OCI-LY1 (cell line): Measurements from ENCODE around the gene TMEM52.

Experiments
- H2AFZ ChIP-seq: fragments of 200-600 bp; sonication (generic), shearing (Covaris generic); 2 replicates; pipeline ENCODE4 v1.6.0; 2014; ENCODE audit warnings: antibody characterized with exemption, mild to moderate bottlenecking, low read length
- H3F3A ChIP-seq: fragments of 200-600 bp; sonication (generic), shearing (Covaris generic); 2 replicates; pipeline ENCODE4 v1.6.0; 2014; ENCODE audit warnings: mild to moderate bottlenecking, antibody characterized with exemption, low read length, moderate library complexity; ENCODE audit not compliant: insufficient read depth
- H3K27ac ChIP-seq: fragments of 200-600 bp; sonication (generic); 2 replicates; pipeline ENCODE4 v1.5.1; 2014; ENCODE audit warnings: low read length, mixed run types, mild to moderate bottlenecking, low read depth; ENCODE audit not compliant: poor library complexity, severe bottlenecking
- H3K27me3 ChIP-seq: fragments of 200-600 bp; sonication (generic); 2 replicates; pipeline ENCODE4 v1.6.0; 2014; ENCODE audit warnings: antibody characterized with exemption, mild to moderate bottlenecking, low read length, moderate library complexity; ENCODE audit not compliant: insufficient read depth
- H3K36me3 ChIP-seq: fragments of 200-600 bp; sonication (generic); 2 replicates; pipeline ENCODE4 v1.6.1; 2014; ENCODE audit warnings: mild to moderate bottlenecking, antibody characterized with exemption, low read length, moderate library complexity, mixed read lengths; ENCODE audit not compliant: insufficient read depth
- H3K4me1 ChIP-seq: fragments of 200-600 bp; sonication (generic); 2 replicates; pipeline ENCODE4 v1.5.1; 2014; ENCODE audit warnings: mild to moderate bottlenecking, low read length, moderate library complexity; ENCODE audit not compliant: insufficient read depth, severe bottlenecking
- H3K4me2 ChIP-seq: fragments of 200-600 bp; sonication (generic), shearing (Covaris generic); 2 replicates; pipeline ENCODE4 v1.6.1; 2014; ENCODE audit warnings: low read length
- H3K4me3 ChIP-seq: fragments of 200-600 bp; sonication (generic); 2 replicates; pipeline ENCODE4 v1.5.1; 2014; ENCODE audit warnings: low read length, low read depth, mild to moderate bottlenecking, mixed read lengths; ENCODE audit not compliant: poor library complexity, severe bottlenecking
- H3K79me2 ChIP-seq: fragments of 200-600 bp; shearing (Covaris generic); 2 replicates; pipeline ENCODE4 v1.6.1; 2016; ENCODE audit warnings: mixed run types, low read length, mixed read lengths; ENCODE audit not compliant: insufficient read depth
- H3K9ac ChIP-seq: fragments of 200-600 bp; sonication (generic), shearing (Covaris generic); 2 replicates; pipeline ENCODE4 v1.6.1; 2014; ENCODE audit warnings: mild to moderate bottlenecking, low read length, mixed read lengths
- H3K9me2 ChIP-seq: fragments of 200-600 bp; sonication (generic), shearing (Covaris generic); 2 replicates; pipeline ENCODE4 v1.6.1; 2014; ENCODE audit warnings: low read depth, mild to moderate bottlenecking, low read length, mixed read lengths
- H3K9me3 ChIP-seq: fragments of 200-600 bp; shearing (Covaris generic); 2 replicates; pipeline ENCODE4 v1.6.1; 2014; ENCODE audit warnings: low read length, mixed read lengths
- H4K20me1 ChIP-seq: fragments of 200-600 bp; sonication (generic), shearing (Covaris generic); 2 replicates; pipeline ENCODE4 v1.6.0; 2016; ENCODE audit warnings: mild to moderate bottlenecking, low read length; ENCODE audit not compliant: insufficient read depth
- EZH2 ChIP-seq: fragments of 200-600 bp; sonication (generic), shearing (Covaris generic); IDR thresholded peaks from 2 replicates; pipeline ENCODE4 v1.8.0; 2017; ENCODE audit warnings: borderline replicate concordance, mixed run types, mild to moderate bottlenecking, antibody characterized with exemption, low read length, moderate library complexity, mixed read lengths
- TF ChIP-seq, protein P1 (sequence below): fragments of 200-600 bp; sonication (generic), shearing (Covaris generic); IDR thresholded peaks from 2 replicates; pipeline ENCODE4 v1.5.1; 2017; ENCODE audit warnings: mild to moderate bottlenecking, antibody characterized with exemption, low read length, moderate library complexity, mixed read lengths

The TMEM52 gene

DNA sequence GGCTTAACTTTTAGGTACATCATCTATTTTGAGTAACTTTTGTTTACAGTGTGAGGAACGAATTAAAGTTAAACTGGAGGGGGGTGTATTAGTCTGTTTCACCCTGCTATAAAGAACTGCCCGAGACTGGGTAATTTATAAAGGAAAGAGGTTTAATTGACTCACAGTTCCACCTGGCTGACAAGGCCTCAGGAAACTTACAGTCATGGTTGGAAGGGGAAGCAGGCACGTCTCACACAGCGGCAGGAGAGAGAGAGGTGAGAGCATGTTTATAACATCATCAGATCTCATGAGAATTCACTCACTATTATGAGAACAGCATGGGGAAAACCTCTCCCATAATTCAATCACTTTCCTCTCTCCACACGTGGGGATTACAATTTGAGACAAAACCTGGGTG, 31.9 kb upstream of the TMEM52 start:
- no peaks in the 10 kb centered on the region for H3K79me2 ChIP-seq
- no peaks in the 10 kb centered on the region for H3F3A ChIP-seq
- no peak overlapping the region for H3K4me3 ChIP-seq
- peaks cover 10% of the 10 kb centered on the region; the same call in 1 of the 2 replicates for H3K27me3 ChIP-seq
- H3K4me1 ChIP-seq = no peaks in the 10 kb centered on the region
- H3K36me3 ChIP-seq = peaks cover 3% of the 10 kb centered on the region; the same call in 1 of the 2 replicates
- no peak overlapping the region for H3K27ac ChIP-seq
- no peak overlapping the region for H2AFZ ChIP-seq
- no peaks in the 10 kb centered on the region for H4K20me1 ChIP-seq
- TF ChIP-seq EZH2 = no peak
- TF ChIP-seq, protein P1, sequence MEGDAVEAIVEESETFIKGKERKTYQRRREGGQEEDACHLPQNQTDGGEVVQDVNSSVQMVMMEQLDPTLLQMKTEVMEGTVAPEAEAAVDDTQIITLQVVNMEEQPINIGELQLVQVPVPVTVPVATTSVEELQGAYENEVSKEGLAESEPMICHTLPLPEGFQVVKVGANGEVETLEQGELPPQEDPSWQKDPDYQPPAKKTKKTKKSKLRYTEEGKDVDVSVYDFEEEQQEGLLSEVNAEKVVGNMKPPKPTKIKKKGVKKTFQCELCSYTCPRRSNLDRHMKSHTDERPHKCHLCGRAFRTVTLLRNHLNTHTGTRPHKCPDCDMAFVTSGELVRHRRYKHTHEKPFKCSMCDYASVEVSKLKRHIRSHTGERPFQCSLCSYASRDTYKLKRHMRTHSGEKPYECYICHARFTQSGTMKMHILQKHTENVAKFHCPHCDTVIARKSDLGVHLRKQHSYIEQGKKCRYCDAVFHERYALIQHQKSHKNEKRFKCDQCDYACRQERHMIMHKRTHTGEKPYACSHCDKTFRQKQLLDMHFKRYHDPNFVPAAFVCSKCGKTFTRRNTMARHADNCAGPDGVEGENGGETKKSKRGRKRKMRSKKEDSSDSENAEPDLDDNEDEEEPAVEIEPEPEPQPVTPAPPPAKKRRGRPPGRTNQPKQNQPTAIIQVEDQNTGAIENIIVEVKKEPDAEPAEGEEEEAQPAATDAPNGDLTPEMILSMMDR = no peak
- peaks cover 14% of the 10 kb centered on the region for H3K9me3 ChIP-seq
- H3K9me2 ChIP-seq = no peaks in the 10 kb centered on the region
- H3K4me2 ChIP-seq = no peak overlapping the region
- no peak overlapping the region for H3K9ac ChIP-seq

DNA sequence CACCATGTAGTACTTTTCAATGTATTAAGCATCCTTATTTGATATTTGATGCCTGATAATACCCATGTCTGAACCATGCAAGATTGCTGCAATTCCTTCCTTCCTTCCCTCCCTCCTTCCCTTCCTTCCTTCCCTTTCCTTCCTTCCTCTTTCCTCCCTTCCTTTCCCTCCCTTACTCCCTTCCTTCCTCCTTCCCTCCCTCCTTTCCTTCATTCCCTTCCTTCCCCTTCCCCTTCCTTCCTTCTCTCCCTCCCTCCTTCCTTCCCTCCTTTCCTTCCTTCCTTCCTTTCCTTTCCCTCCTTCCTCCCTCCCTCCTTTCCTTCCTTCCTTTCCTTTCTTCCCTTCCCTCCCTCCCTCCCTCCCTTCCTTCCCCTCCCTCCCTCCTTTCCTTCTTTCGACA, 29.7 kb upstream of the TMEM52 start:
- no peaks in the 10 kb centered on the region for H4K20me1 ChIP-seq
- H3K9me2 ChIP-seq = no peaks in the 10 kb centered on the region
- H3K36me3 ChIP-seq = no peaks in the 10 kb centered on the region; the same call in 1 of the 2 replicates
- H2AFZ ChIP-seq = no peak overlapping the region
- H3K4me1 ChIP-seq = peaks cover 3% of the 10 kb centered on the region
- no peak overlapping the region for H3K4me3 ChIP-seq
- no peak overlapping the region for H3K9ac ChIP-seq
- H3K9me3 ChIP-seq = 0 out of 2 replicates have a peak, but pooled peaks cover 4% of the 10 kb centered on the region
- H3K79me2 ChIP-seq = no peaks in the 10 kb centered on the region
- no peaks in the 10 kb centered on the region for H3F3A ChIP-seq
- no peak overlapping the region for H3K27ac ChIP-seq
- peaks cover 10% of the 10 kb centered on the region; the same call in 1 of the 2 replicates for H3K27me3 ChIP-seq
- H3K4me2 ChIP-seq = no peak overlapping the region
- TF ChIP-seq, protein P1 = no peak
- TF ChIP-seq EZH2 = no peak

DNA sequence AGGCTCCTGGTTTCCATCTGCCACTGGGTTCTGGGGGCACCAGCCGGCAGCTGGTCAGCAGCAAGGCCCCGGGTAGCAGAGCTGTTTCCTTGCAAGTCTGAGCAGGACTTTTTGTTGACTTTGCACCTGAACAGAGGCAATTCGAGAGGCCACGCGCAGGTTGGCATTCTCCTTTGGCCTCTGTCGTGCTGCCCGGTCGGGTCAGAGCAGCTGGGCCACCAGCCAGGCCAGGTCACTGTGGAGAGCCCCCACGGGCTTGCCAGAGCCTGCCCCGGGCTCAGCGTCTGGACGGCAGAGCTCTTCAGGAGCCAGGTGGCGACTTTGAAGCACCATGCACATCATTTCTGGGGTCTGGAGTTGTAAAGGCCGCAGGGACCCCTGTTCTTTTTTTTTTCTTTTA, 28.4 kb upstream of the TMEM52 start:
- Histone ChIP-seq H3K79me2 (no peaks in the 10 kb centered on the region), H3K4me1 (peaks cover 16% of the 10 kb centered on the region), H3K9me2 (no peaks in the 10 kb centered on the region), H4K20me1 (no peaks in the 10 kb centered on the region), H3F3A (no peaks in the 10 kb centered on the region), H3K9me3 (0 out of 2 replicates have a peak, but pooled peaks cover 4% of the 10 kb centered on the region), H2AFZ (no peak overlapping the region), H3K27ac (no peak overlapping the region), H3K4me3 (no peak overlapping the region), H3K27me3 (peaks cover 10% of the 10 kb centered on the region; the same call in 1 of the 2 replicates), H3K9ac (no peak overlapping the region), H3K36me3 (no peaks in the 10 kb centered on the region; the same call in 1 of the 2 replicates), H3K4me2 (no peak overlapping the region)
- TF ChIP-seq EZH2 = no peak
- TF ChIP-seq, protein P1 = no peak
